ENCODE measurements around the gene SDR42E2.
"Not testable (repeated sequence)": the region's sequence is repeated elsewhere in the genome, so short reads cannot be mapped to it uniquely, and the experiment has no call there.

The SDR42E2 gene

DNA sequence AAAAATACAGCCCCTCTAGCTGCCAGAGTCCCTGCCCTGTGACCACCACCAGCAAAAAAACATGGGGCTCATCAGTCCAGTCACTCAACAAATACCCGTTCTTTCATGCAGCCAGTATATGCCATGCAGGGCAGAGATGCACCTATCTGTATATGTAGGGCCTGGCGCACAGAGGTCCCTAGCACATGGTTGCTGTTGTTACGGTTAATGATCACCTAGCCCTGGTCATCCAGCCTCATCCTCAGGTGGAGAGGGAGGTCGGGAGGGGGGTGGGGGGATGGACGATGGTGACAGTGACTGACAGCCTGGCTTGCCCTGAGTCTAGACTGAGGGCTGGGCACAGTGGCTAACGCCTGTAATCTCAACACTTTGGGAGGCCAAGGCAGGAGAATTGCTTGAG, 1.5 kb downstream of the SDR42E2 start:
- DNase-seq, result no peak

- DNase-seq, result no peak
Observed at GRCh38 chr16:22164482-22164881, 2.2 kb downstream of the SDR42E2 start.

DNA sequence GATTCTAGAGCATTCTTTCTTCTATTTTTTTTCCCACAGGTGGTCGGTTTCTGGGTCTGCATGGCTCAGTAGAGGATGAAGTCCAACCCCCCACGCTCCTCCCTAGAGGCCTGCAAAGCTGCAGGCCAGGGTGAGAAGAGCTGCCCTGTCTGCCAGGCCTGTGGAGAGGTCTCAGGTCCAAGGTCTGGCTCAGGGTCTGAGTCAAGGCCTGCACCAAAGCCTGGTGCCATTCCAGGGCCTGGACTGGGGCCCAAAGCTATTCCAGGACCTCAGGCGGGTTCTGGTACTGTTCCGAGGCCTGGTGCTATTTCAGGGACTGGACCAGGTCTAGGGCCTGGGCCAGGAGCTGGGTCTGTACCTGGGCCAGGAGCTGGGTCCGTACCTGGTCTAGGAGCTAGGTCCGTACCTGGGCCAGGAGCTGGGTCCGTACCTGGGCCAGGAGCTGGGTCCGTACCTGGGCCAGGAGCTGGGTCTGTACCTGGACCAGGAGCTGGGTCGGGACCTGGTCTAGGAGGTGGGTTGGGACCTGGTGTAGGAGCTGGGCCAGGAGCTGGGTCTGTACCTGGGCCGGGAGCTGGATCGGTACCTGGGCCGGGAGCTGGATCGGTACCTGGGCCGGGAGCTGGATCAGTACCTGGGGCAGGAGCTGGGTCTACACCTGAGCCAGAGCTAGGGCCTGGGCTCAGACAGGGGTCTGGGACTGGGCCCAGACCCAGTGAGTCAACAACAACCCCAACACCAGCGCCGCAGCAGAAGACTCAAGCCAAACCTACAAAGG, 3.4 kb downstream of the SDR42E2 start:
- no peak for DNase-seq

GRCh38 chr16:22171953-22172352, 9.6 kb downstream of the SDR42E2 start:
- no peak for DNase-seq

GRCh38 chr16:22172642-22173041, 10.3 kb downstream of the SDR42E2 start:
- DNase-seq, result not testable (repeated sequence)

- DNase-seq, result no peak
Observed at GRCh38 chr16:22174642-22175041, 12.3 kb downstream of the SDR42E2 start.

DNA sequence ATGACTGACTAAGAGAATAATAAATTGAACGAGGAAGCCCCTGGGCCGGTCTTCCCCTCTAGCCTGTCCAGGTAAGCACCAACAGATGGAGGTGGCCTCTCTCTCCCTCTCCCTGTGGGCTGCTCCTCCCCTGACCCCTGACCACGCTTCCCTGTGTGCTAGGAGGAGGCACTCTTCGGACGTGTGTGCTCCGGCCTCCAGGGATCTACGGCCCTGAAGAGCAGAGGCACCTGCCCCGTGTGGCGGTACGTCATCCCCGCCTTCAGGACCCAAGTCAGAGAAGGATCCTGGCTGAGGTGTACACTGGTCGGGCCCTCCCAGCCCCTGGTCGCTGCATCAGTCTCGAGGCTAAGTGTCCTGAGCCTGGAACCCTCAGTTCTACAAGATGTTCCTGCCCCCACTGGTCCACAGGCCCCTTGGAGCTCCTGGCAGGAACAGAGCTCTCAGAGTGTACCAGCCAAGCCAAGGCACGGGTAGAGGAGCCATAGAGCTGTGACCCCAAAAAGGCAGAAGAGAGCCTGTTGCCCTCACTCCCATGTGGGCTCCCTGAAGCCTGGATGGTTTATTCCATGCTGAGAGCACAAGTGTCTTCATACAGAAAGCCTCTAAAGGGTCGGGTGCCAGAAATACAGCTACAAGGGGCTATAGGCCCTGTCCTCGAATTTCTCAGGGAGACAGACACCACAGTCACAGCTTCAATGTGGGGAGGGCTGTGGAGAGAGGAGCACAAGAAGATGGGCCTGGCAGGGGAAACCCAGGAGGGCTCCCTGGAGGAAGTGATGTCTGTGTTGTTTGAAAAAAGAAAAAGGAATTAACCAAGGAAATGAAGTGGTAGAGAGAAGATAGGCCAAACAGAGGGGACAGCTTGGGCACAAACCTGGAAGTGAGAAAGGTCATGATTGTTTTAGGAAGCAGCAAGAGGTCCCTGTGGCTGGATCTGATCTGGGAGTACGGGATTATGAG, 15.9 kb downstream of the SDR42E2 start:
- no peak for DNase-seq

DNA sequence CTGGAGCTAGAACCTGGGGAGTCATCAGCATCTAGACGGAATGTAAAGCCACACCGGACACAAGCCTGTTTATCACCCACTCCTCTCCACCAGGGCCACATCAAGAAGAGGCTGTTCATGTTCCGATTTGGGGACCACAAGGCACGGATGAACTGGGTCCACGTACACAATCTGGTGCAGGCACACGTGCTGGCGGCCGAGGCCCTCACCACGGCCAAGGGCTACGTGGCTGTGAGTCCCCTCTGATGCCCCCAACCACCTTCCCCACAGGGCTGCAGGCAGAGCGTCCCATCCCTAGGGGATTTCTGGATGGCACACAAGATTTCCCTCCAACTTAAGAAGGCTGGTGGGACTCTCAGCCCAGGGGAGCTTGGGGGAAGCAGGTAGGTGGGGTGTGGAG, 19.1 kb downstream of the SDR42E2 start:
- no peak for DNase-seq

- DNase-seq, result no peak
Observed at GRCh38 chr16:22181843-22182242, 19.5 kb downstream of the SDR42E2 start.

DNA sequence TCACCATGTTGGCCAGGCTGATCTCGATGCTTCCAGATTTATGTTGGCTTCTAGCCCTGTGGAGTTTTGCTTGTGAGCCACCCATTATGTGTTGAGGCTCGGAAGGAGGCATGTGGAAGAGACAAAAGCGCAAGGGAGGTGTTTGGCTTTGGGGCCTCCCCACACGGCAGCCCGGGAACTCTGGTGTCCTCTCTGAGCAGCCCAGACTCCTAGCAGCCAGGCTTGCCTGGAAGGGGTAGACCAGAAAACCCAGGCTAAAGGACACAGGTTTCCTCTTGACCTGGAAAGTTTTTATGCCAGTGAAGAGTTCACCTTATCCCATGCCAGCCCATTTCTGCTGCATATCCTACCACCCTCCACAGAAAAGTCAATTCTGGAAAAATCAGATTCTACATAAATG, 21.0 kb downstream of the SDR42E2 start:
- no peak for DNase-seq

- peak; percentile 21 for DNase-seq
Observed at GRCh38 chr16:22183901-22184614, 21.8 kb downstream of the SDR42E2 start.

GRCh38 chr16:22184615-22184968, 22.3 kb downstream of the SDR42E2 start:
- no peak for DNase-seq

DNA sequence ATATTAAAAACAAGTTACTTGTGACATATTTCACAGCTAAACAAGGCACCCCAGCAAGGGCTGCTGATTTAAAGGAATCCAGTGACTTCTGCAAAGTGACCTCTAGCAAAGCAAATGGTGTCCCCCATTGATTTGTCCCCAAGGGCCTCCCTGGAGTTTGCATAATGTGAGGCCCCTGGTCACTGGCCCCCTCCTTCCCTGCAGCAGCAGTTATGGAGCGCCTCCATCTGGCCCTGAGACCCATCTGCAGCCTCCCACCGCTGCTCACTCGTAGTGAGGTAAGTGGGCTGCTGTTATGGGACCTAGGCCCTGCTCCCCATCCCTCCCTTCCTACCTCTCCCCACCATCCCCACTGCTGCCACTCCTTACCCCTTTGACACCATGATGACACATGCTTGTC, 24.2 kb downstream of the SDR42E2 start:
- no peak for DNase-seq

- no peak for DNase-seq
Observed at GRCh38 chr16:22188267-22188594, 25.9 kb downstream of the SDR42E2 start.

- peak; percentile 84 for DNase-seq
Observed at GRCh38 chr16:22188595-22189442, 26.5 kb downstream of the SDR42E2 start.

GRCh38 chr16:22189473-22190080, 27.3 kb downstream of the SDR42E2 start:
- DNase-seq, result no peak

- DNase-seq, result peak; percentile 100
Observed at GRCh38 chr16:22190081-22190775, 27.9 kb downstream of the SDR42E2 start.

DNA sequence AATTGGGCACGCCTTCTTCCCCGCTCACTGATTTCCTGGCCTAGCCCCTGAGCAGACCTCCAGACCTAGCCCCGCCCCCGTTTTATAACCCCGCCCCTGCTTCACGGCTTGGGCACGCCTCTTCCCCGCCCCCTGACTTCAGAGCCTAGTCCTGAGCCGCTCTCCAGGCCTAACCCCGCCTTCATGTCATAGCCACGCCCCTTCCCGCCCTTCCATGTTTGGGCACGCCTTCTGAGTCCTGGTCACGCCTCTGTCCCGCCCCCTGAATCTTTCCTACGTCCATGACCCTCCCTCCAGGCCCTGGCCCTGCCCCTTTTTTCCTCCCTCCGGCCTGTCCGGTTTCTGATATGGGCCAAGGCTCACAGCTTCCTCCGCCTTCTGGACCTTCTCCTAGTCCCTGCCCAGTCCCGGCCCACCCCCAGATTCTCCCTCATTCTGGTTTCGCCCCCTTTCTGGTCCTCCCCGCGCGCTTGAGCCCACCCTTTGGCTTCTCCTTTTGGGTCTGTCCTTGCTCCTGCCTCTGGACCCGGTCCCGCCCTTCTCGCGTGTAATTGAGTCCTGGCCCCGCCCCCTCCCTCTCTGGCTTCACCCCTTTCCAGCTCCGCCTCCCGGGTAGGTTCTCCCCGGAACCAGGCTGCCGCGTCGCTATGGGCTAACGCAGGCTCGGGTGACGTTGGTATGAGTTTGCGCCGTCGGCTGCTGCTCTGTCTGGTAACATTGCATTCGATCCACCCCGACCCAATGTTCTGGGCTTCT, 28.6 kb downstream of the SDR42E2 start:
- DNase-seq, result peak; percentile 99

DNA sequence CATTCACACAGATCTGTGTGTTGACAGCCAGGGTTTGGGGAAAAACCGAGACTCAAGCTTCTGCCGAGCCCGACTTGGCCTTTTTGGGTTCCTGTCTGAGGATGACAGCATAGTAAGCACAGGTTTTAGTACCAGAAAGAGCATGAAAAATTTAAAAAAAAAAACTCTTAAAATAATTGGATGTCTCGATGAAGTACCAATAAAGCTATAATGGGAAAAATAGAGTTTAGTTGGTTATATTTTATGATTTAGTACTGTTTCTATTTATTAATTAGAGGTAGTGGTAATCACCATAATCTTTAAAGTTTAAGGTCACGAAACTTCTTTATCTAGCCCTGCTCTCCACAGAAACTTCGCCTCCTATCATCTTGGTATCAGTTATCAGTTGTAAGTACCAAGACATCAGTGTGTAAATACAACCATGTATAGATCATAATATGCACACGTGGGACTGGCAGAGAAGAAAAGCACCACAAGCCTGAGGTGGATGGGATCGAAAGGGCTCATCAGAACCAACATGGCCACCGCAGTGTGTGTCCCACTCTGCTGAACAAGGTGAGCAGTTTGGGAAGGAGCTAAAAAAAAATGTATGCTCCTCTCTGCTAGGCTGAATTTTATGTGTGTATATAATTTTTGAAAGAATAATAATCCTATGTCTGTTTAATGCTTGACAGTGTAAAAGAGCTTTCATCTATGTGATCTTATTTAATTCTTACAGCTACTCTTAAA, 29.4 kb downstream of the SDR42E2 start:
- DNase-seq, result peak; percentile 62
